ENCODE data around the gene OSBPL10. TPM values are rescaled to one million over a fixed set of nuclear protein-coding genes. Genes with fewer than 3 reads are reported as not detected.

The OSBPL10 gene
- total RNA-seq, 4 donors from 2014 or later = 18.6 to 33.6 (median 28.8) TPM

GRCh38 chr3:31754575-31755278 is 226.3 kb downstream of the OSBPL10 start:
- WGBS, 2 donors = 70 to 71% methylated on average over 6 of the region's 6 CpGs
- Histone ChIP-seq H3K4me3 (replicated peaks in 1 of 3) (no peak overlapping the region), H3K9me3 (no peaks in the 10 kb centered on the region), H3K27me3 (no peaks in the 10 kb centered on the region), H3K27ac (no peak overlapping the region), H3K36me3 (no peaks in the 10 kb centered on the region), H3K4me1 (peaks cover 0 to 14% of the 10 kb centered on the region in 2 donors)
- TF ChIP-seq CTCF (IDR thresholded peaks at IDR 0.05) (no peak), POLR2A (IDR thresholded peaks at IDR 0.05) (no peak)
- intact Hi-C loops (cut with DNase I) = no loop called here
- DNase-seq = no peak

GRCh38 chr3:31753050-31753425 is 228.0 kb downstream of the OSBPL10 start:
- Histone ChIP-seq H3K36me3 (no peaks in the 10 kb centered on the region), H3K4me3 (replicated peaks in 1 of 3) (no peak overlapping the region), H3K27me3 (no peaks in the 10 kb centered on the region), H3K27ac (no peak overlapping the region), H3K4me1 (peaks cover 0 to 14% of the 10 kb centered on the region in 2 donors), H3K9me3 (no peaks in the 10 kb centered on the region)
- TF ChIP-seq POLR2A (IDR thresholded peaks at IDR 0.05) = no peak
- TF ChIP-seq CTCF (IDR thresholded peaks at IDR 0.05) = no peak
- WGBS, 2 donors = 95 to 98% methylated on average over 7 of the region's 7 CpGs
- DNase-seq = no peak
- intact Hi-C loops (cut with DNase I) = no loop called here

GRCh38 chr3:31752305-31753049 is 228.6 kb downstream of the OSBPL10 start:
- Histone ChIP-seq H3K27ac (no peak overlapping the region), H3K9me3 (no peaks in the 10 kb centered on the region), H3K4me1 (peaks cover 0 to 14% of the 10 kb centered on the region in 2 donors), H3K27me3 (no peaks in the 10 kb centered on the region), H3K36me3 (no peaks in the 10 kb centered on the region), H3K4me3 (replicated peaks in 1 of 3) (no peak overlapping the region)
- 89 to 92% methylated on average over 7 of the region's 7 CpGs for WGBS, 2 donors
- DNase-seq = no peak
- TF ChIP-seq POLR2A (IDR thresholded peaks at IDR 0.05) (no peak), CTCF (IDR thresholded peaks at IDR 0.05) (no peak)
- intact Hi-C loops (cut with DNase I) = no loop called here

GRCh38 chr3:31750341-31750740 is 230.7 kb downstream of the OSBPL10 start:
- no peak for DNase-seq
- peaks cover 0 to 14% of the 10 kb centered on the region in 2 donors for H3K4me1 ChIP-seq
- intact Hi-C loops (cut with DNase I) = no loop called here
- H3K27me3 ChIP-seq = no peaks in the 10 kb centered on the region
- H3K9me3 ChIP-seq = no peaks in the 10 kb centered on the region
- no peak for TF ChIP-seq POLR2A (IDR thresholded peaks at IDR 0.05)
- no peak for TF ChIP-seq CTCF (IDR thresholded peaks at IDR 0.05)
- 87 to 91% methylated on average over 2 of the region's 2 CpGs for WGBS, 2 donors
- no peak overlapping the region for H3K27ac ChIP-seq
- no peak overlapping the region for H3K4me3 ChIP-seq (replicated peaks in 1 of 3)
- H3K36me3 ChIP-seq = no peaks in the 10 kb centered on the region

- DNase-seq = no peak
- WGBS, 2 donors = 82 to 85% methylated on average over 5 of the region's 5 CpGs
- H3K4me3 ChIP-seq (replicated peaks in 1 of 3) = no peak overlapping the region
- H3K27ac ChIP-seq = no peak overlapping the region
- H3K27me3 ChIP-seq = no peaks in the 10 kb centered on the region
- no peaks in the 10 kb centered on the region for H3K36me3 ChIP-seq
- TF ChIP-seq CTCF (IDR thresholded peaks at IDR 0.05) = no peak
- TF ChIP-seq POLR2A (IDR thresholded peaks at IDR 0.05) = no peak
- H3K9me3 ChIP-seq = no peaks in the 10 kb centered on the region
- intact Hi-C loops (cut with DNase I) = no loop called here
- peaks cover under 1 to 3% of the 10 kb centered on the region in 2 donors for H3K4me1 ChIP-seq
These were observed 232.1 kb downstream of the OSBPL10 start for GRCh38 chr3:31748933-31749295.
